NK-92 (cell line): ENCODE measurements around the gene GHRL.

Experiments used
- DNase-seq: peaks from one replicate; lab custom pipeline; 2025; ENCODE audit not compliant: unreplicated experiment; lab: John Stamatoyannopoulos, UW

The GHRL gene, protein sequence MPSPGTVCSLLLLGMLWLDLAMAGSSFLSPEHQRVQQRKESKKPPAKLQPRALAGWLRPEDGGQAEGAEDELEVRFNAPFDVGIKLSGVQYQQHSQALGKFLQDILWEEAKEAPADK

DNA sequence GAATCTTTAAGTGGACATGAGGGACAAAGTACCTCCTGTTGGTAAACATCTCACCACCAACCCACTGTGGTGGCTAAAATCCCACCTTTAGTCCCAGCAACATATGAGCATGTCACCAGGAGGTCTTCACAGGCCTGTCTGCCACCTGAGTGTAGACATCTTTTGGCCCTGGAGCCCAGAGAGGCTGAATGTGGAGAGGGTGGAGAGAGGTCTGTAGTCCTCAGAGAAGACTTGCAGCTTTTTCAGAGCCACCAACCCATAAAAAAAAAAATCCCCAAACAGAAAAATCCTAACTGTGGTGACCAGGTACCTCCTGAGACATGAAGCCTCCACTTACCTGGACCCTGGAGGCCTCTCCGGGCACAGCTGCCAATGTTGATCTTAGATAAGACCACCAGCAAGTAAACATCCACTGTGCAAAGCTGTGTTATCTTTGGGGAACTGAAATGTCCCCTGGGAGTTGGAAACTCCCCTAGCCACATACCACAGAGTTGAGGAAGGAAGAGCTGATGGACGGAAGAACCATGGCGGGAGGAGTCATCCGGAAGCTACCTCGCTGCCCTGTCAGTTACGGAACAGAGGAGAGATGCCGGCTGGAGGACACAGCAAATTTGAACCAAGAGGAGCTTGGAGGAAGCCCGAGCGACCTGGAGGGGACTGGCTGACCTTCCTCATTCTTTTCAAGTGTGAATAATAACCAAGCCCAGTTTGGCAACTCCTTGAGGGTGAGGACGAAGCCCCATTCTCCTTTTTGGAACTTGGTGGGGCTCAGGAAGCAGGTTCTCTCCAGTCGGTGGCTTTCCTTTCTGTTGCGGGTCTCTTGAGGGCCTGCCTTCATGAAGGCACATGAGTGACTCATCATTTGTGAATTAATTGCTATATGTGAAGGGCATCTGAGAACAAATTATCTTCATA lies at the start of gene GHRL:
GHRL (minus strand) TSS at position 443 of the 915 bp plus-strand sequence. CDS start 2,767 bp downstream, outside the sequence.
- no peak for DNase-seq

DNA sequence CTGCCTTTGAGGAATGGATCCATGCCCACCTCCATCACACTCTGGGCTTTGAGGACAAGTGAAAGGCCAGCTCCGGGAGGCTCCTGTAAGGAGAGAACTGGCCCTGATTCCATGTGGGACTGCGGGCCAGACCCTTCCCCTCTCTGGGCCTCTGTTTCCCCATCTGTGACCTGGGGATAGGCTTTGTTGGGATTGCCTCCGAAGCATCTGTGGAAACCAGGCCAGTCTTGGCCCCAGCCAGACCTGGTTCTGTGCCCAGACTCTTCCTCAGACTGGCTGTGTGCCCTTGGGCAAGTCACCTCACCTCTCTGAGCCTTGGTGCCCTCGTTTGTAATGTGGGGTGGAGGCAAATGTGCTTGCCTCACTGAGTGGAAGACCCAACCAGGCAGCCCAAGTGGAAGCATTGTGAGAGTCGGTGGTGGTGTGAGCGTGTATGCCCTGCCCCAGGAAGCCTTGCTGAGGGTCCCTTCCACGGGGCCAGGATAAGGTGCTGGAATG lies 49.2 kb upstream of the GHRL start:
- DNase-seq = no peak

DNA sequence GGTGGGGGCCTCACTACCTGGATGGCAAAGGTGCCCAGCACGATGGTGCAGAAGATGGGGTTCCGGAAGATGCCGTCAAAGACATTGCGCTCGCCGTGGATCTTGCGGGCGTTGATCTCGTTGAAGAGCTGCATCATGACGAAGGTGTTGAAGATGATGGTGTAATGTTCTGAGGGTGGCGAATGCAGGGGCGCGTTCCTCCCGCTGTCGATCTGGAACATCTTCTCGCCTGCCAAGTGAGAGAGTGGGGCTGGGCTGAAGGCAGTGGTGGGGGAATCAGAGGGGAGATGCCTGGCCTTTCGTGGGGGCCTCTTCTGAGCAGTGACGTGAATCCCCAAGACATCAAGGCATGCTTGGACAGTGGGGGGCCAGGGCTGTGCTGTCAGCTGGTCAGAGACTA lies 47.7 kb upstream of the GHRL start:
- DNase-seq = no peak

DNA sequence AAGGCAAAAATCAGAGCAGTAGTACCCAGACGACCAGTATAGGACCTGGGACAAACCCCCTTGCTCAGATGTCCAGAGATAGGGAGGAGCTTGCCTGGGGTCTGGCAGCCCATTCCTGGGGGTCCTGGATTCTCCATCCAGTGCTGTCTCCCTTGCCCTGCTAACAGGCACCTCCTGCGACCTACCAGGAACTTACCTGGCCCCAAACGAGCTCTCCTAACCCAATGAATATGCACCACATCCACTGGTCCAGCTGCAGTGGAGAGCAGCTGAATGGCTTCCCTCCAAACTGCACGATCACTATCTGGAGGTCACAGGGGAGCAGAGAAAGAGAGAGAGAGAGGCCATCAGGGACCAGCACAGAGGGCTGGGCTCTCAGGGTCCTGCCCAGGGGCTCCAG lies 47.3 kb upstream of the GHRL start:
- DNase-seq = no peak

DNA sequence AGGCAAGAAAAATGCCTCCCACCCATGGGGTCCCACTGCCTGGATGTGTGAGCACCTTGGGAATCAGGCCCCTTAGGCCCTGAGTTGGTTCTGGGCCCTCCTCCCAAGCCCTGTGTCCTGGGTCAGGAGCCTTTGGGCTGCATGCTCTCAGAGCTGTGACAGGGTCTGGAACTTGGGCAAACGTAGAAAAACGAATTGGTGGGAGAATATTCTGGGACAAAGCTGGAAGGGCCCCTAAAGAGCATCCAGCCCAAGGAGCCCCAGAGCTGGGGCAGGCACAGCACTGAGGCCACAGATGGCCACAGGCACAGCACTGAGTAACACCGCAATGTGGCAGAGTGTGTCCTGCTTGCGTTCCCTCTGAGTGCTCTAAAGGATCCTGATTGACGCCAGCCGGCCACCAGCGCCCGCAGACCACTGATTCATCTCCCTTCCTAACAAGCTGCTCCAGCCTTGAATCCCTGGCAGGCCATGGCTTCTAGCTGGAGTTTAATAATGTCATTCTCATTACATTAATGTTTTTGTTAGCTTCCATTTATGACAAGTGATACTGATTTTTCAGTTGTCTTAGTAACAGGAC lies 46.7 kb upstream of the GHRL start:
- DNase-seq = no peak

DNA sequence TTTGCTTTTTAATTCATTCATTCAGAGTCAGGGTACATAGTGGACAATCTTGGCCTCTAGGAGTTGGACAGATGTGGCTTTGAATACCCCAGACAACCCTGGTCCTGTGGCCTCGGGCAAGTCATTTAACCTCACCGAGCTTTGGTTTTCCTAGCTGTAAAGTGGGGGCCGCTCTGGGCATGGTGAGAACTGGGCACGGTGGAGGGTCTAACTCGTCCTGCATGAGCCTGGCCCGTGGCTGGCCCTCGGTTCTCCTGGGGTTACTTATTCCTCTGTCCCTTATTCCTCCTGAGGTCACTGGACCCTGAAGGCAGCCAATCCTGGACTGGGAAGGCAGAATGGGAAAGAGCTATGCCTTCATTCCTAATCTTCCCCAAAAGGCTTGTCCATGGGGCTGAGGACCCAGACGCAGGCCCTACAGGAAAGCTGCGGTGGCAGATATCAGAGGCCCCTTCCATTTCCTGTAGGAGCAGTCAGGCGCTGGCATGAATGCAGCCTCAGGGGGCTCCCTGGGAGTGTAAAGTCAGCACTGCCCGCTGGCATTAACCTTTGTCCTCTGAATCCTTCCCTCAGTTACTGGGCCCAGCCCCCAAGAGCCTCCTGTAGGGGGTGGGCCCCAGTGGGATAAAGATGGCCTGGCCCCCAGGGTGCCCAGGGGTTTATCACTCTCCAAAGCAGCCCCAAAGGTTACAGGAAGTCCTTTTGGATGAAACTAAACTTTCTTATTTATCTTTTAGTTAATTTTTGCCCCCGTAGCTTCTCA lies 46.0 kb upstream of the GHRL start:
- no peak for DNase-seq

DNA sequence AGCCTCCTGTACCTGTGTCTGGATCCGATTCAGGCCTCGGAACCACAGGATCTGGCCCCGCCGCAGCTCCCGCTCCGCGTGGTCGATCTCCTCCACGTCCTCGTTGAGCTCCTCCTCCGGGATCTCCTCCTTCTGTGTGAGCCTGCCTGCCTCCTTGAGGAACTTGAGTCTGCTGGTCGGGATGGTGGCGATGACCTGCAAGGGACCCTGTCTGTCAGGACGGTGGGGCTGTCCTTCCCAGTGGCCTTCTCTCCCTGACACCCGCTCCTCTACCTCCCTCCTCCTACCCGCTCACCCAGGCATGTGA lies 45.4 kb upstream of the GHRL start:
- no peak for DNase-seq

DNA sequence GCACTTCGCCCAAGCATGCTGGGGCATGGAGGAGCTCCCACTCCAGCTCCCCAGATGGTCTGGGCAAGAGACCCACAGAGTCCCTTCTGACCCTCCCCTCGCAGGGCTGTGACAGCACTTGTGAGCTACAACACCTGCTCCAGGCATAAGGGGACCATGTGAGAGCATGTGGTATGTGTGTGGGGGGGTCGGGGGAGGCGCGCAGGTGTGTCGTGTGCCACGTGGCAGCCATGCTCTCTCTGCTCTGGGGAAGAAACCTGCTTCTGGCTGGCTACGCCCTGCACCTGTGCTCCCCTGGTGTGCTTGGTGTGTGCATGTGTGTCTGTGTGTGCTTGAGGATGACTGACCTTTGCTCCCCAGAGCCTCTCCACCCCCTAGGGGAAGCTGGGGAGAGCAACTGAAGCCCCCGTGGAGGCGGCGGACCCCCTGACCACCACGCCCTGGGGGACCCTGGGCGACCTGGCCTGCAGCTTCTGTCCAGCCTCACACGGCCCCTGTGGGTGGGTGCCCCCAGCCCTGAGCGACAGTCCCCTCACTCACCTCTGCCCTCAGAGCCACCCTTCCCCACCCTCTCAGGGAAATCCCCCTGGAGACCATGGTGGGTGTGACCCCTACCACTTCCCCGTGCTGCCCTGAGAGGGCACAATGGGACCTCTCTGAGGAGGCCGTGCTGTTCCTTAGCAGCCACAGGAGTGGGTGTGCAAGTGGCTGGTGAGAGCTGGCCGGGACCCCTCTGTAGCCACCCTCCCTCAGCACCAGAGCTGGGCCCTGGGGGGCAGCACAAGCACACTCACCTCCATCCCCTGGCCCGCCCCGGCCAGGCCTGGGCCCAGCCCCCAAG lies 44.8 kb upstream of the GHRL start:
- no peak for DNase-seq

DNA sequence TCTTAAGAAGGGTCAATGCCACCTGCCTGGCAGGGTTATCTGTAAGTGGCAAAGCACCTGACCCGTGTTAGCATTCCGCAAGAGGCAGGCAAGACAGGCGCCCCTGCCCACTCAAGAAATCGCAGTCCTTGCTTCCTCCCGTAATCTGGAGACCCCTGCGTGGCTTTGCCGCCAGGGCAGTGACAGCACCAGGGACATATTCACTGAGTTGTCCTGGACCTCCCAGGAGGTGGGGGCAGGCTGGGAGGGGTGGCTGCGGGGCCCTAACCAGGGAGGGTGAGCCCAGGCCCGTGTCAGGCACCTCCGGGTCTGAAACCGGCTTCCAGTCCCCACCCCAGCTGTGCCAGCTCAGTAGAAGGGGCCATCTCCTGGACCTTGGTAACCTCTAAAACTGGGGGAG lies 44.0 kb upstream of the GHRL start:
- no peak for DNase-seq

DNA sequence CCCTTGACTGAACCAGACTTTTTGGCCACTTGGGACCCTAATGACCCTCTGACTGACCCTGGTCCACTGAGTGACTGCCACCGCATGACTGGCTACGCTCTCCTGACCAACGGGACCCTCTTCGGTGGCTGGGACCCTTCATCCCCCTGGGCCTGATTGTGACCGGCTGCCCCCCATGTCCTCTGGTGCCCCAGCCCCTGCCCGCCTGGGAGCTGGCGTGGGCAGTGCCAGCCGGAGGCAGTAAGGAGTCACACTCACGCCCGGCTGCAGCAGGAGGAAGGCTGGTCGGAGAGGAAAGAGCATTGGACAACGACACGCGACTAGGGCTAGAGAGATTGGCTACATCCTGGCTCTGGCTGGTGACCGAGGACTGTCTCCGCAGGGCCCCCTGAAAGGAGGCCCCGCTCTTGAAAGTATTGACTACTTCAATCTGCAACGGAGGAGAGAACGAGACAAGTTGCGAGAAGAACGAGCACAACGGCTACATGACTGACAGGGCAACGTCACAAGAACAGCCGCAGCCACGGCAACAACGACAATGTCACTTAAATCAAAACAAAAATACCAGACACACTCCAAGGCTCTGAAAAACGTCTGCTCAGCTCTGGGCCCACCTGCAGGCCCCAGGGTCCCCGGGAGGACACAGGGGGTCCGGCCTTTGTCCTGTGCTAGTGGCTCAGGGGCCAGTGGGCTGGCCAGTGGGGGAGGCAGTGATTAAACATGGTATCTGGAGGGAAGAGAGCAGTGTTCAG lies 43.3 kb upstream of the GHRL start:
- no peak for DNase-seq

DNA sequence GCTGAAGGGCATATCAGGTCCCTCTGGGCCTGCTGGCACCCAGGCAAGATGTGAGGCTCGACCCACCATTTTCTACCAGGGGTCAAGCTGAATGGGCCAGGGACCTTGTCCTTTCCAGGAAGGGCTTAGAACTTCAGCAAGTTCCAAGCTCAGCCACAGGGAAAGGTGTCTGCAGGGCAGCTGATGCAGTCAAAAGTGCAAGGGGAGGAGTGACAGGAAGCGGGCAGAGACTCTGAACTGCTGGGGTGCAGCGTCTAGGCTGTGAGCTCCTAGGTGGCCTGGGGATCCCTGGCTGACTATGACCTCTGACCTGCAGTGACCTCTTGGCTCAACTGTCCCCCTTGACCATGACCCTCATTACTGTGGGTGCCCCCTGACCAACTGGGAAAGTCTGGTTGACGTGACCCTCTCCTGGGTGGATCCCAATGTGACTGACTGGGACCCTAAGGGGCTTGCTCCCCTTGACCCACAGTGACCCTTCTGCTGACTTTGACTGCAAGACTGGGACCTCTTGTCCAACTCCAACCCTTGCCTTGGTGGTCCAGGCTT lies 42.5 kb upstream of the GHRL start:
- no peak for DNase-seq

DNA sequence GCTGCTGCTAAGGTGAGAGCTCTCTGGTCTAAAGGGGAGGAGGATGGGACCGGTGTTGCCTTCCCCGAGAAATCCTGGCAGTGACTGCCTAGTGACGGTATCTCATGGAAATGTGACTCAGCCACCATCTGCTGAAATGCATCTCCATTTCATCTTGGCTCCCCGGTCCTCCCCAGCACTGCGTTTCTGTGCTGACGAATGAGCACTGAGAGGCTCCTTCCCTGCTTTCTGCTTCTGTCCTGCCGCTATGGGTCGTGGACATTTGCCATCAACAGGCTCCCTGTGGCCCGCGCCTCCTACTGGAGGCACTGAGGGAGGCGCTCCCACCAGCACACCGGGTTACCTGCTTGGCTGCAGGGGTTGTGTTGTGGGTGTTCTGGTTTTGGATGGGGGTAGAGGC lies 41.7 kb upstream of the GHRL start:
- DNase-seq = no peak

DNA sequence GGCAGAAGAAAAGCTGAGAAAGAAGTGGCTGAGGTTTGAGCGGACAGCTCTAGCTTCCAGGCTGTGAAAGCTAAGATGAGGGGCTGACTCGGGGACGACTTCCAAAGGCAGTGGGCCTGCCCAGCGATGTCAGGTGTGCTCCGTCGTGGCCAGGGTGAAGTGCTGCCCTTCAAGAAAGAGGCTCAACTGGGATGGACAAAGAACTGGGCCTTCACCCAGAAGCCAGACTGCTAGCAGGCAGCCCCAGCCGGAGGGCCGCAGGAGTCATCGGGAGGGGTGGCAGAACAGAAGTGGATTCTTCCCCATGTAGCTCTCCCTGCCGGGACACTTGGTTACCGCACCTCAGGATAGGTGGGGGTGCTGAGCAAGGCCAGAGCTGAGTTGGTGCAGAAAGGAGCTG lies 41.3 kb upstream of the GHRL start:
- no peak for DNase-seq

DNA sequence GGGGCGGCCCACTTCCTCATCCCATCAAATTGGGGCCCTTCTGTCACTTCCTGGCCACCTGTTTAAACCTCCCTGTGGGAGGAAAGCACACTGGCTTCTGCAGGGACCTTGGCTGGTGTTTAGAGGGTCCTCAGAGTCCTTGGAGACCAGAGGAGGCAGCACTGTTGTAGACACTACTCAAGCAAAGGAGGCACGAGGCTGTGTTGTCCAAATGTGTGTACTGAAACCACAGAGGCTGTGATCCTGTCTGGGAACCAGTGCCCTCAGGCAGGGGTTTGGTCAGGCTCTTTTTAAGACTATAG lies 40.6 kb upstream of the GHRL start:
- no peak for DNase-seq

DNA sequence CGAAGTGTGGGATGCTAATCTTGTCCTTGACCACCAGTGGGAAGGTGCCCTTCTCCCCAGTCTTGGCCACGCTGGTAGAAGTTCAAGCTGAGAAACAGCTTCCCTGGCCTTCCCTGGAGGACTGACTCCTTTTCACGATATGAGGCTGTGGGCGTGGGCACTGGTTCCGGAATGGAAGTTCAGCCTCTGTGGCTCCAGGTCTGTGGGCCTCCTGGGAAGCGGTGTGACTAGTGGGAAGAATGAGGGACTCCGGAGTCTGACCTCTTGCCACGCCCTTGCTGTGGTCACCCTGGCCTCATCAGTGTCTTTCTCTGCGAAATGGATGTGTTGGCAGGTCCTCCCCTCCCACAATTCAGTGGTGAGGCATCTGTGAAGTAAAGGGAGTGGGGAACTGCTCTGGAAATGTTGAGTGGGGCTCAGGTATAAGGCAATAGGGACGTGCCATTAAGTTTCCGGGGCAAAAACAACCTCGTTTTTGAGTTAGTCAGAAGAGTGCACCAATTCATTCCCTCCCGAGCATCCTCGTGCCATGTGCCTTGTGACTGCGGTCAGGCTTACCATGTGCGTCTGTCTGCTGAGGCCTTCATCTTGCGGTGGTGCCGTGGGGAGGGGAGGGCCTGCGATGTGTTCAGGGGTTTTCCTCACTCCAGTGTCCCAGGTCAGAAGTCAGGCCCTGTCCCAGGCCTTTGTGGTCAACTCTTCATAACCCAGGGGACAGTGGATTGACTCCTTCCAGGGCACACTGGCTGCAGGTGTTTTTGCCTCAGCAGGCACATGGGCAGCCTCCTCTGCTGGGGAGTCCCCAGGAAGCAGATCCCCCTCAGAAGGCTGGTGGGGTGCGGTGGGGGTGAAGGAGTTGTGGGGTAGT lies 40.0 kb upstream of the GHRL start:
- DNase-seq = no peak

DNA sequence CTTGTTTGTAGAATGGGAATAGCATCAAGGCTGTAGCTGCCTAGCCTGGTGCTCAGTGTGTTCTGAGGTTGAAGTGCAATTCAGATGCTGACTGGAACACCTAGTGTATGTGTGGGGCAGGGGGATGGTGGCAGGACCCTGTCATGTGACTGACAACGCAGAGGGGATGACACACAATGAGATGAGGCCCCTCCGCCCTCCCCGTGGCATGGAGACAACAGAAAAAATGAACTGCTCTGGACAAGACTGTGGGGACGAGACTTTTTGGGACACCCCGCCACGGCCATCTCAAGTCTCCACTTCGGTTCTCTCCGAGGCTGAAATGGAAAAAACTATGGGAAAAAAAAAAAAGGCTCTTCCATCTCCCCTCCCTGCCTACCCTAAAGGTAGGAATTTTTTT lies 38.6 kb upstream of the GHRL start:
- DNase-seq = no peak

DNA sequence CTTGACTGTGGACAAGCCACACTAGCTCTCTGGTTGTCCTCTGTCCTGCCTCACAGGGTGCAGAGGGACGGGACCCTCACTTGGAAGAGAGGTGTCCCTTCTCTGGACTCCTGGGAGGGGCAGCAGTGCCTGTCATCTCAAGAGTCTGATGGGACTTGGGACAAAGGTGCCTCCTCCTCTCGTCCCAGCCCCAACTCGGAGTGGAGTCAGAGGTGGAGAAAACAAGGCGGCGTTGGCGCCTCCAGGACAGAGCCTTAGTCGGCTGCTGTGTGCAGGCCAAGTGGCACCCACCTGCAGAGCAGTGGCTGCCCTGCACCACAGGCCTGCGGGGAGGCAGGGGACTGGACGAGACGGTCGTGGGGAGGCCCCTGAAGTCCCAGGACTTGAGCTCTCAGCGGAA lies 37.6 kb upstream of the GHRL start:
- no peak for DNase-seq

DNA sequence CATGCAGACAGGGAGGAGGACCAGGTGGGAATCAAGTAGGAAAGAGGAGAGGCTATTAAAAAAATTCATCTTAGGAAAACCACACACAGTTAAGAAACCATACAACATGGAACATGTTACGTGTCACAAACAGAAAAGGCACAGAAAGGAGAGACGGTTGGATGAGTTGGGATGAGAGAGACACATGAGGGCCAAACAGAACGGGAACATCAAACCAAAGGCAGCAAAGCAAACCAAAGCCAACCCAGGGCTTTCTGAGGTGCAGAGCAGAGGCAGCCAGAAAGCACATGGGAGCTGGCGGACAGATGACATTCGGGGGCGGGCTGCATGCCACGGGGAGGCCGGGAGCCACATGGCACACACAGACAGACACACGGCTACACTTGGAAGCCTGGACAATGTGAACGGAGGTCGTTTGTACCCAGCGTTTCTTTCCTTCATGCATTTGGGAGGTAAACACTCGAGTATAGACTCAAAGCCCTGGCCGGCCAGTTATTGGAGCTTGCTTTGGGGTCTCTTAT lies 36.8 kb upstream of the GHRL start:
- DNase-seq = no peak
